Measurements from ENCODE around the gene MEGF11.

DNA sequence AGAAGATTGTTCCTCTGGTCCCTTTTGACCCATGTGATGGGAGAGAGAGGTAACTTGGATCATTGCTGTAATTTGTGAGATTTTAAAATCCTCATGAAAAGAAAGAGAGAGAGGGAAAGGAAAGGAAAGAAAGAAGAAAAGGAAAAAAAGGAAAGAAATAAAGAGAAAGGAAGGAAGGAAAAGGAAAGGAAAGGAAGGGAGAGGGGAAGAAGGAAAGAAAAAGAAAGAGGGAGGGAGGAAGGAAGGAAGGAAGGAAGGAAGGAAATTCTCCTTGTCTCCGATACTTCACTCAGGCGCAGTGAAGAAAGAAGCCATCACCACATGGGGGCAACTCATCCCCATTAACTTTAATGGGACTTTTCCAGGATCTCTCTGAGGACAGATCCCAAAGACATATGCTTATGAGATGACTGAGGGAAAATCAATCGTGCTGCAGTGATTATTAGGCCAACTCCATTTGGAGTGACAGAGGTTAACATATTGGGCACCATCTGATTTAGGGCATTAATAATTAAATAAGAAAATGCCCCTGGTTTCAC, 123.0 kb downstream of the MEGF11 start:
- no peak for TF ChIP-seq POLR2A (IDR thresholded peaks at IDR 0.05)
- TF ChIP-seq, protein P1, sequence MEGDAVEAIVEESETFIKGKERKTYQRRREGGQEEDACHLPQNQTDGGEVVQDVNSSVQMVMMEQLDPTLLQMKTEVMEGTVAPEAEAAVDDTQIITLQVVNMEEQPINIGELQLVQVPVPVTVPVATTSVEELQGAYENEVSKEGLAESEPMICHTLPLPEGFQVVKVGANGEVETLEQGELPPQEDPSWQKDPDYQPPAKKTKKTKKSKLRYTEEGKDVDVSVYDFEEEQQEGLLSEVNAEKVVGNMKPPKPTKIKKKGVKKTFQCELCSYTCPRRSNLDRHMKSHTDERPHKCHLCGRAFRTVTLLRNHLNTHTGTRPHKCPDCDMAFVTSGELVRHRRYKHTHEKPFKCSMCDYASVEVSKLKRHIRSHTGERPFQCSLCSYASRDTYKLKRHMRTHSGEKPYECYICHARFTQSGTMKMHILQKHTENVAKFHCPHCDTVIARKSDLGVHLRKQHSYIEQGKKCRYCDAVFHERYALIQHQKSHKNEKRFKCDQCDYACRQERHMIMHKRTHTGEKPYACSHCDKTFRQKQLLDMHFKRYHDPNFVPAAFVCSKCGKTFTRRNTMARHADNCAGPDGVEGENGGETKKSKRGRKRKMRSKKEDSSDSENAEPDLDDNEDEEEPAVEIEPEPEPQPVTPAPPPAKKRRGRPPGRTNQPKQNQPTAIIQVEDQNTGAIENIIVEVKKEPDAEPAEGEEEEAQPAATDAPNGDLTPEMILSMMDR (IDR thresholded peaks at IDR 0.05), result no peak

Data from right lobe of liver (tissue), 4 donors.